HFFc6 (cell line): Measurements from ENCODE around the gene OPN1MW. TPM values are rescaled to one million over a fixed set of nuclear protein-coding genes. Genes with fewer than 3 reads are reported as not detected.
"Not testable (repeated sequence)": the region's sequence is repeated elsewhere in the genome, so short reads cannot be mapped to it uniquely, and the experiment has no call there.

ENCODE experiments used
- DNase-seq: peaks from one replicate; pipeline ENCODE4 v3.0.0-alpha.2; 2018
- H3K27ac Mint-ChIP-seq: 2 replicates; pipeline ENCODE4 v1.8.0; 2020; ENCODE audit warnings: mild to moderate bottlenecking, mixed read lengths
- H3K27me3 Mint-ChIP-seq: 2 replicates; pipeline ENCODE4 v1.8.0; 2021; ENCODE audit warnings: mild to moderate bottlenecking, moderate library complexity, mixed read lengths; ENCODE audit not compliant: insufficient read depth
- H3K36me3 Mint-ChIP-seq: 2 replicates; pipeline ENCODE4 v1.8.0; 2021; ENCODE audit warnings: low read depth, mixed read lengths
- H3K4me1 Mint-ChIP-seq: 2 replicates; pipeline ENCODE4 v1.8.0; 2020; ENCODE audit warnings: low read depth, mixed read lengths
- H3K4me3 Mint-ChIP-seq: 2 replicates; pipeline ENCODE4 v1.8.0; 2020; ENCODE audit warnings: mild to moderate bottlenecking, moderate library complexity, mixed read lengths
- H3K9me3 Mint-ChIP-seq: 2 replicates; pipeline ENCODE4 v1.8.0; 2020; ENCODE audit warnings: mild to moderate bottlenecking, mixed read lengths
- CTCF ChIP-seq: fragments of 200-600 bp; sonication (generic); IDR thresholded peaks from 2 replicates; pipeline ENCODE4 v1.5.0; 2021; ENCODE audit warnings: antibody characterized with exemption, mild to moderate bottlenecking
- total RNA-seq, 6 experiments: library from RNA; stranded (reverse); fragmentation: NEBNext Ultra II Directional; extraction: Animal tissue kit (Norgen Biotek cat#: 25700); gene quantifications; 2 replicates in 1 of 6; 3 replicates in 5 of 6; pipeline ENCODE4 v1.2.3, GENCODE V29; 2021

Gene OPN1MW
- total RNA-seq, 6 experiments from 2014 or later = not detected

- Mint-ChIP-seq H3K9me3 (no peaks in the 10 kb centered on the region), H3K27me3 (peaks cover 25% of the 10 kb centered on the region), H3K4me3 (no peak overlapping the region), H3K36me3 (no peaks in the 10 kb centered on the region), H3K4me1 (no peaks in the 10 kb centered on the region), H3K27ac (no peak overlapping the region)
- DNase-seq = no peak
- no peak for TF ChIP-seq CTCF
These were observed 40.0 kb upstream of the OPN1MW start for GRCh38 chrX:154142386-154142785.

DNA sequence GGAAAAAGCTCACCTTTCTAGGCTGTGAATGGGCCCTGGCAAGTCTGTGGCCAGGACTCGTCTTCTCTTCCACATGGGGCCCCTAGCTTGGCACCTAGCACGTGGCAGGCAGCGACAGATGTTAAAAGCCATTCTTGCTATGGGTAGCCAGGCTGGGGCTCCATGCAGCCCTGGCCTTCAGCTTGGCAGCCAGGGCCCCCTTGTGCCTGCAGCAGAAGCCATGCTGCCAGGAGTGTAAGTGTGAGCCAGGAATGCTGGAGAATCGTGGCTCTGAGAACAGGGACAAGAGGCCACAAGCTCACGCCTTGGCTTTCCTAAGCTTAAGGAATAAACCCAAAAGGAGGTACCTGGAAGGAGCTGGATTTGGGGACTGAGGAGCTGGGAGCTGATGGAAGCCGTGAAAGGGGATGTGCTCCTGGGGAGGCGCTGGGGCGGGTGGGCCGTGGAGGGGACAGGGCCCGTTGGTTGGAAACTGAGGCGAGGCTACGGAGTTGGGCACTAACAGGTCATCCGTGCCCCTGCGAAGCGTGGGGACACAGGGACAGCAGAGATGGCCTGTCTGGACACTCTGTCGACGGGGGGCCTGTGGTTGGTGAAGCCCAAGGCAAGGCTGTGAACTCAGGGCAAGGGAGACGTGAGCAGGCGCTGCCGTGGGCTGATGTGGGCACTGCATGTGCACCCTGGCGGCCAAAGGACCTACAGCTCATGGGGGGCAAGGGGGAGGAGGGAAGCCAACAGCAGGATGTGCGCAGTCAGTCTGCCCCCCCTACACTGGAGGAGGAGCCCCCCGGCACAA, 39.2 kb upstream of the OPN1MW start:
- no peak for DNase-seq
- Mint-ChIP-seq H3K4me1 (no peaks in the 10 kb centered on the region), H3K27ac (no peak overlapping the region), H3K36me3 (no peaks in the 10 kb centered on the region), H3K27me3 (peaks cover 22% of the 10 kb centered on the region), H3K4me3 (no peak overlapping the region), H3K9me3 (no peaks in the 10 kb centered on the region)
- no peak for TF ChIP-seq CTCF

DNA sequence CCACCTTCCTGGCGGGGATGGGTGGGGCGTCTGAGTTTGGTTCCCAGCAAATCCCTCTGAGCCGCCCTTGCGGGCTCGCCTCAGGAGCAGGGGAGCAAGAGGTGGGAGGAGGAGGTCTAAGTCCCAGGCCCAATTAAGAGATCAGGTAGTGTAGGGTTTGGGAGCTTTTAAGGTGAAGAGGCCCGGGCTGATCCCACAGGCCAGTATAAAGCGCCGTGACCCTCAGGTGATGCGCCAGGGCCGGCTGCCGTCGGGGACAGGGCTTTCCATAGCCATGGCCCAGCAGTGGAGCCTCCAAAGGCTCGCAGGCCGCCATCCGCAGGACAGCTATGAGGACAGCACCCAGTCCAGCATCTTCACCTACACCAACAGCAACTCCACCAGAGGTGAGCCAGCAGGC, 38.4 kb upstream of the OPN1MW start, which contains the start of gene OPN1LW:
TSS of gene OPN1LW (plus strand) at position 234 of the 400 bp plus-strand sequence. CDS start at position 275, 41 bp downstream.
- H3K27ac Mint-ChIP-seq, DNase-seq, H3K36me3 Mint-ChIP-seq, H3K9me3 Mint-ChIP-seq, H3K4me1 Mint-ChIP-seq, H3K4me3 Mint-ChIP-seq: not testable (repeated sequence)
- H3K27me3 Mint-ChIP-seq = peaks cover 17% of the 10 kb centered on the region

DNA sequence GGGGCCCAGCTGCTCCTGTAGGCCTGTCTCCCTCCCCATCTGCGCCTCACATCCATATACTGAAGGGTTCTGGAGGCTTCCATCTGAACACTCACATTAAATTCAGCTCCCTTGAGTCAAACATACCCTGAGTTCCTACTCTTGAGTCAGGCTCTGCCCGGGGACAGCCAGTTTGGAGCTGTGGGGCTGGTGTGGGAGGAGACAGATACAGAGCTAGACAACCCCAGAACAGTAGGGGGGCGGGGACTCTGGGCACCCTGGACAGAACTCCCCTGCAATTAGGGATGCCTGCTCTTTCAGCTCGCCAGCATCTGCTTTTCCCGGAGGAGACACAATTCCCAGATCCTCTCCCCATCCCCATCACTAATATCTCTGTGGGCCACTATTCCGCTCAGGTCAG, 31.4 kb upstream of the OPN1MW start:
- H3K4me1 Mint-ChIP-seq, H3K27me3 Mint-ChIP-seq, H3K9me3 Mint-ChIP-seq, H3K4me3 Mint-ChIP-seq, H3K36me3 Mint-ChIP-seq, H3K27ac Mint-ChIP-seq, DNase-seq: not testable (repeated sequence)

DNA sequence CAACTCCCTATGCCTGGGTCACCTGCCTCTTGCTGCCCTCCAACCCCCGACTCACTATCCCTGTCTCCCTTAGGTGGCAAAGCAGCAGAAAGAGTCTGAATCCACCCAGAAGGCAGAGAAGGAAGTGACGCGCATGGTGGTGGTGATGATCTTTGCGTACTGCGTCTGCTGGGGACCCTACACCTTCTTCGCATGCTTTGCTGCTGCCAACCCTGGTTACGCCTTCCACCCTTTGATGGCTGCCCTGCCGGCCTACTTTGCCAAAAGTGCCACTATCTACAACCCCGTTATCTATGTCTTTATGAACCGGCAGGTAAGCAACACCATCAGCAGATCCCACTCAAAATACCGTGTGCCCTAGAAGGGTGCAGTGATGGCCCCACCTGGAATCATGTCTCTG, 26.2 kb upstream of the OPN1MW start:
- H3K4me3 Mint-ChIP-seq, DNase-seq, H3K27ac Mint-ChIP-seq, H3K4me1 Mint-ChIP-seq, H3K9me3 Mint-ChIP-seq, H3K27me3 Mint-ChIP-seq, H3K36me3 Mint-ChIP-seq: not testable (repeated sequence)

GRCh38 chrX:154157207-154157606, 25.2 kb upstream of the OPN1MW start:
- not testable (repeated sequence) for DNase-seq, H3K4me3 Mint-ChIP-seq, H3K27ac Mint-ChIP-seq, H3K36me3 Mint-ChIP-seq, H3K4me1 Mint-ChIP-seq, H3K27me3 Mint-ChIP-seq, H3K9me3 Mint-ChIP-seq

DNA sequence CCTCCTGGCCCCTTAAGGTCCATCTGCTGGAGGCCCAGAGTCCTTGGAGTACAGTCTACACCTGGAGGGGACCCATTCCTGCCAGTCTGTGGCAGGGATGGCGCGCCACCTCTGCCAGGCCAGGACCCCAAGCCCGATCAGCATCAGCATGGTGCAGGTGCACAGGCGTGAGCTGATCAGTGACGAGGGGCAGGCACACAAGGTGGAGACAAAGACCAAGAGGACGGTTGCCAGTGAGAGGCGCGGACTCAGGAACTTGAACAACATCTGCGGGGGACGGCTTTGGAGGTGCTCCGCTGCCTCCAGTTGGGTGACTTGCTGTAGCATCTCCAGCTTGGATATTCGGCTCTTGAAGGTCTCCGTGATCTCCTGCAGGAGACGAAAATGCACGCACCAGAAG, 23.1 kb upstream of the OPN1MW start:
- not testable (repeated sequence) for H3K4me1 Mint-ChIP-seq, H3K36me3 Mint-ChIP-seq, H3K4me3 Mint-ChIP-seq, H3K9me3 Mint-ChIP-seq, H3K27me3 Mint-ChIP-seq, DNase-seq, H3K27ac Mint-ChIP-seq

DNA sequence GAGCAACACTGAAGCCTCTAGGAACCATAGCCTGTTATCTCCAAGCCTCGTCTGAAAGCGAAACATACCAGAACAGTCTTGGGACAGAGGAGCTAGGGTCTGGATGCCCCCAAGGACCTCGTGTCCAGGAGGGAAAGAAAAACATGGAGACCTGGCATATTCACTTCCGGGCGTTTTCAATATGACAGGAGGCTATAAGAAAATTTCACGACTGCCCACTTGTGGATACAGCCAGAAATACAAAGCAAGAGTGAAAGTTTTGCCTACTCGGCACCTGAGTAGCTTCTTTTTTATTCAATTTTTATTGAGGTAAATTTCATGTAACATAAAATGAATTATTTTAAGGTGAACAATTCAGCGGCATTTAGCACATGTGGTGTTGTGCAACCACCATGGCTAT, 17.5 kb upstream of the OPN1MW start:
- H3K27ac Mint-ChIP-seq, H3K27me3 Mint-ChIP-seq, H3K4me1 Mint-ChIP-seq, H3K36me3 Mint-ChIP-seq, H3K4me3 Mint-ChIP-seq, H3K9me3 Mint-ChIP-seq, DNase-seq: not testable (repeated sequence)

DNA sequence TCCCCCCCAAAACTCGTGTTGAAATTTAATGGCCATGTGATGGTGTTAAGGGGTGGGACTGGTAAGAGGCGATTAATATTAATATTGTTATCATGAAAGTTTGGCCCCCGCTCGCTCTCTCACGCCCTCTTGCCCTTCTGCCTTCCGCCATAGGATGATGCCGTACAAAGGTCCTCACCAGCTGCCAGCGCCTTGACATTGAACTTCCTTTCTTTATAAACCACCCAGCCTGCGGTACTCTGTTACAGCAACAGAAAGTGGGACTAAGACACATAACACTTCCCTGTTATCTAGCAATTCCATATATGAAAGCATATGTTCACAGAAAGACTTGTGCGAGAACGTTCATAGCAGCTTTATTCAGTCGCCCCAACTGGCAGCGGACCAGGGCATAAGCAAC, 14.0 kb upstream of the OPN1MW start:
- not testable (repeated sequence) for H3K4me3 Mint-ChIP-seq, H3K9me3 Mint-ChIP-seq, H3K36me3 Mint-ChIP-seq, H3K4me1 Mint-ChIP-seq, DNase-seq, H3K27ac Mint-ChIP-seq, H3K27me3 Mint-ChIP-seq

- not testable (repeated sequence) for H3K27ac Mint-ChIP-seq, H3K4me3 Mint-ChIP-seq, H3K36me3 Mint-ChIP-seq, H3K4me1 Mint-ChIP-seq, H3K27me3 Mint-ChIP-seq, DNase-seq, H3K9me3 Mint-ChIP-seq
These were observed 9.9 kb upstream of the OPN1MW start for GRCh38 chrX:154172535-154172943.

- H3K36me3 Mint-ChIP-seq = not testable (repeated sequence)
These were observed 8.0 kb upstream of the OPN1MW start for GRCh38 chrX:154174356-154174755.

GRCh38 chrX:154183794-154184193, 1.4 kb downstream of the OPN1MW start:
- not testable (repeated sequence) for DNase-seq, H3K9me3 Mint-ChIP-seq, H3K36me3 Mint-ChIP-seq, H3K27me3 Mint-ChIP-seq, H3K4me3 Mint-ChIP-seq, H3K27ac Mint-ChIP-seq, H3K4me1 Mint-ChIP-seq

More at GRCh38 chrX:154174356-154174755, 8.0 kb upstream of the OPN1MW start:
- not testable (repeated sequence) for DNase-seq, H3K27me3 Mint-ChIP-seq, H3K4me3 Mint-ChIP-seq, H3K9me3 Mint-ChIP-seq, H3K4me1 Mint-ChIP-seq, H3K27ac Mint-ChIP-seq
